ENCODE results near the gene SENP3.

SENP3 gene

GRCh38 chr17:7611635-7612293 lies 50.0 kb downstream of the SENP3 start:
- DNase-seq, result no peak

GRCh38 chr17:7612294-7612640 lies 50.5 kb downstream of the SENP3 start:
- no peak for DNase-seq

- no peak for DNase-seq
These were observed 52.2 kb downstream of the SENP3 start for GRCh38 chr17:7613769-7614424.

GRCh38 chr17:7614425-7615264 lies 52.9 kb downstream of the SENP3 start, which contains the start of gene FXR2:
TSS of gene FXR2 (minus strand) at chr17:7614897. CDS start at chr17:7614532, 365 bp downstream.
- peak; percentile 97 for DNase-seq

GRCh38 chr17:7615265-7615747 lies 53.6 kb downstream of the SENP3 start:
- no peak for DNase-seq

GRCh38 chr17:7618608-7619007 lies 56.9 kb downstream of the SENP3 start:
- no peak for DNase-seq

- DNase-seq, result no peak
These were observed 59.1 kb downstream of the SENP3 start for GRCh38 chr17:7620835-7621234.

All from DMS 273 treated with DMSO at 0.1 percent for 48 hours (cell line).